Endothelial cell of hepatic sinusoid (primary cell): ENCODE data around the gene TMOD2.

ENCODE experiments used
- in situ Hi-C: cut with HindIII; loops from 2 replicates; pipeline ENCODE4 v1.10.0; 2017; ENCODE audit warnings: low sequenced_read_pairs

The TMOD2 gene

DNA sequence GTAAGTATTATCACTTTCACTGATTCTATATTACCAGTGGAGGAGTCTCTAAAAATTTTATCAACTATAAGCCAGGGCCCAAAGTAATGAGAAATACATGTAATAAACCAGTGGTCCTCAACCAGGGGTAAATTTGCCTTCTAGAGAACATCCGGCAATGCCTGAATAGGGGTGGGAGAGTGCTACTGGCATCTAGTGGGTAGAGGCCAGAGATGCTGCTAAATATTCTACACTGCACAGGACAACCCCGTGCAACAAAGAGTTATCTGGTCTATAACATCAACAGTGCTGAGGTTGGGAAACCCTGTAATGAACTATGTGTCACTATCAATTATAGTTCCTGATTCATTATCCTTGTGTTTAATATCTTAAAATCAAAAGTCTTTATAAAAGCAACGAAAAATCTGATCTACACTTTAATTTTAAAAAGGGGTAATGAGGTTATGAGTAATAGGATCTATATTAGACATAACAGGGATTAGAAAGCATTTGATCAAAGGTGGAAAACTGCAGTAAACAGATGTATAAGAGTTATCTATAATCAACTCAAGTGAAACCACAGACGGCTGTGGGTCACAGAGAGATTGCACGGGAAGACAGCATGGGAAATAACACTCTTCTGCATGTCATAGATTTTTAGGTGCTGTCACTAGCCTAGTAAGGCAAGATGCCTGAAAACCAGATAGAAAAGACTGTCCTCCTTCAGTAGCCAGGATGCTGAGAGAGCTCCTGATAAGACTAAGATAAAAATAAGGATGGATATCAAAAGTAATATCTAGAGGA is 16.0 kb upstream of the TMOD2 start:
- in situ Hi-C loops, result no loop called here

DNA sequence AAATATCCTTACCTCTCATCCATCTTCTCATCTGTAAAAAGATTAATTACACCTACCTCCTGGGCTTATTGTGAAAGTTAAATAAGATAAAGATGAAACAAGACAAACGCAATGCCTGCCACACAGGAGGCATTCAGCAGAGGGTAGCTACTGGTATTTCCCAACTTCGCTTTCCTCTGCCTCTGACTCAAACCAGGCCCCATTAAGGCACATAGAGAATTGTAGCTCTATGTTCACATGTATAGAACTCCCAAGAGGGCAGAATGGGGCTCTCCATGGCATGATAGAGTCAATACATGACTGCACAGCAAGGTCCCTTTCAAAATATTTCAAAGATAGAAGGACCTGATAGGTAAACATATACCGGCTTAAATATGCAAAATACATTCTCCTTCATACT is 15.3 kb upstream of the TMOD2 start:
- in situ Hi-C loops, result no loop called here

DNA sequence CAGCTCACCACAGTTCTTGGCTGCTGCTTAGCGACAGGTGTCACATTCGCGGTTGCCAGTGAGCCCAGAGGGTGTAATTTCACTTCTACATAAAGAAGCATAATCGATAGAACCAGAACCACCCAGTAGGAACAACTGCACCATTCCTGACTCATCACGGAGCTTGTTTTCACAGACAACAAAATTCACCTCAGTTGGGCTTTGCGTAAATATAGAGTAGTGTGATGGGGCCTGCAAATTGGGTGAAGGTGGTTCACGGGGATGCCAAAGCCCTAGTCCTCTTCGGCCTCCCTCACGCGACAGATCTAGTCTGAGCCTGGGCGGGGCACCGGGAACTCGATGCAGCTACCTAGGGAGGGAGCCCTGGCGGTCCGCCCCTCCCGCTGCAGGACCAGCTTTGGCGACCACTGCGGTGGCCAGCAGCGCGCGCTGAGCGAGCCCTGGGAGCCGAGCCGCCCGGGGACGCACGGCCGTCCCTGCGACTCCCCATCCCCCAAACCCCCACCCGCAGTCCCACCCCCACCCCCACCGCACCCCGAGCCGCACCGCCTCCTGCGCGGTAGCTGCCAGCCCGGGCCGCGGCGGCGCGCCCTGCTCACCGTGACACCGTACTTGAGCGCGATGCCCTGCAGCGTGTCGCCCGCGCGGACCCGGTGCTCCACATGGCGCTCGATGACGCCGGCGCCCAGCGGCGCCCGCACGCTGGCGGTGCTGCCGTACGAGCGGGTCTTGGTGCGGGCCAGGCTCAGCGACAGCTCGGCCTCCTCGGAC is 14.5 kb upstream of the TMOD2 start:
- in situ Hi-C loops, result no loop called here

DNA sequence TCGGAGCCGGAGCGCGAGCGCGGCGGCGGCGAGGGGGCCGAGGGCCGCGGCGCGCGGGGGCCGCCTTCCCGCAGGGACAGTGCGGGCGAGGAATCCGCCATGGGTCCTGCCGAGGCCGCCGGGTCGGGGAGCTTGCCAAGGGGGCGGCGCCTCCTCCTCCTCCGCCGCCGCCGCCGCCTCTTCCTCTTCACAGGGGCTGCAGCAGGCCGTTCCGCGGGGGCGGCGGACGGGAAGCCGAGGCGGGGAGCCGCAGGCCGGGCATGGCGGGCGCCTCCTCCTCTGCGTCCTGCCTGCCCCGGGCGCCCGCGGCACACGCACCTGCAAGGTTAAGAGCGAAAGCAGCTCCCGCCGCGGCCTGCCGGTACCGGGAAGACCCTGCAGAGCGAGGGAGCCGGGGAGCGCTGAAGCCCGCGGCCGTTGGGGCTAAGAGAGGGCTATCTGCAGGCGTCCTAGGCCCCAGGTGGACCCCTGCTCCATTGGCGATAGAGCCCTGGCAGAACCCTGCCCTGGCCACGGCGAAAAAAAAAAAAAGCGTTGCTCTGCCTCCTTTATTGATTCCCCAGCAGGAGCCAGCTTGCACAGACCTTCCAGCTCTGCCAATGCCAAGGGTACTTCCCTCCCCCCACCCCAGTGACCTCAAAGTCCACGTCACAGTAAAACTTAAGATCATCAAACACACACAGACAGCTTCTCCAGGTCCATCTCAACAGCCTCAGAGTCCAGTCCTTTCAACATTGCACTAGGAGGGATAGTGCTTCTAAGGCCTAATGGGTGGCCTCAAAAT is 13.7 kb upstream of the TMOD2 start, which contains the start of gene LYSMD2:
TSS of gene LYSMD2 (minus strand) at position 134 of the 784 bp plus-strand sequence. CDS start at position 101, 33 bp downstream.
- in situ Hi-C loops, result no loop called here

DNA sequence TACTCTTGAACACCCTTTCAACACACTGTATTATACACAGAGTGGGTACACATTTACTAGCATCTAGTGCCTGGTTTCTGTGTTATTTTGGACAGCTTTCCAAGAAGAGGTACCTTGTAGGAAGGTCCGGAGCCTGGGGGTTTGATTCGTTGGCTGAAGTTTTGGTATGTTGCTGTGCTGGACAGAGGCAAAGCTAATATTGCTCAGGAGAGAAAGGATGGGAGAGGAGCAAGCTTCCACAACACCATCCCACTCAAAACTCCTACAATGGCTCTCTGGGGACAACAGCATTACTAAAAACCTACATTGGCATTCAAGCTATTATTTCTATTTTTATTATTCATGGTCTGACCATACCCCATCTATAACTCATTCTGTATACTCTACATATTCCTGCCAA is 12.8 kb upstream of the TMOD2 start:
- in situ Hi-C loops, result no loop called here

DNA sequence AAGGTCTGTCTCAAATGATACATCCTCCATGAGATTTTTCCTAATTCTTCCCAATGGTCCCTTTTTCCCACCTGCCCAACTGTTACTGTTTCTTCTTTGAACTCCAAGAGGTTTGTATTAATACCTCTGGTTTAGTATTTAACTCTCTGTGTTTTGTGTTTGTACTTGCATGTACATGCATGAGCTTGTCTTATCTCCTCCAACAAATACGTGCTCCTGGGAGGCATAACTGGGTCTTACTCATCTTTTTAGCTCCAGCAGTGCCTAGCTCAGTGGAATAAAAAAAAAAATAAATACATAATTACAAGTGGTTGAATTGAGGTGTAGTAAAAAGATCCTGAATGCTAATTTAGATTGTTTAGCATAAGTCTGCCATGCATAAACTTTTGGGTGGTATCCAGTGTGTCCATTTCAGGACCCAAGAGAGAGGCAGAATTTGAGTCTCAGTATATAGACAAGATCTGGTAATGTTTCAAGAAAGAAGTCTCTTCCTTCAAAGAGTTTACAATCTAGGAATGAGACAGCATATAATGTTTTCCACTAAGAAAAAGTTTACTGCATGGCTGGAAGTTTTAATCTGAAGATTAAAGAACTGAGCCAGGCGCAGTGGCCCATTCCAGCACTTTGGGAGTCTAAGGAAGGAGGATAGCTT is 12.2 kb upstream of the TMOD2 start:
- in situ Hi-C loops, result no loop called here

DNA sequence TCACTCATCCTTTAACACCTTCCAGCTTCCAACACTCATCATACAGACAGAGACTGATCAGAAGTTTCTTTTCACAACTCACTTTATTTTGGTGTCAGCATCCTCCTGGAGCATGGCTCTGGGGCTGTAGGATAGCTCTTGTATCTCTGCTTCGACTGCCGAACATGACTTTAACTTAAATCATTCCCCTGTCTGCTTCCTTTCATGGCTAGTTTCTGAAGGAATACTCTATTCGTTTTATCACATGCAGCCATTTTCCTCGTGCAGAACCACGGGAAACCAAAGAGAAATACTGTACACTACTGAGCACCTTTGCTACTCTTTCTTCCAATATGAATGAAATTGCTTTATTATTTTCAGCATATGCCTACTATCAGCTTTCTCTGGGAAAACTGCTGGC is 2.1 kb upstream of the TMOD2 start:
- in situ Hi-C loops, result no loop called here

DNA sequence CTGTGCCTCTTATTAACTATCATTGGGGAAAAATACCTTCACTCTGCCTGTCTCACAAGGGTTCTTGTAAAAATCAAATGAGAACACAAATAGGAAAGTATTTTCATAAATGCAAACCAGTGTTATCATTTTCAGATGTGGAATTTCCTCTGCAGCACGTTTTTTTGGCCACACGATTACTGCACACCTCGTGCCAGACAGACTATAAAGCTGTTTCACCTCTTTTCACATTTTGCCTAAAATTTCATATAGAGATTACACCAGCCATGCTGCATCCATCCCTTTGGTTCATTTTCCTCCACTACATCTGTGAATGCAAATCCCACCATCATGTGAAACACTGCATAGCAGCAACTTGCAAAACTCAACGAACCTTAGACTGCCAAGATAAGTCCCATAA is 1.2 kb upstream of the TMOD2 start:
- in situ Hi-C loops, result no loop called here

DNA sequence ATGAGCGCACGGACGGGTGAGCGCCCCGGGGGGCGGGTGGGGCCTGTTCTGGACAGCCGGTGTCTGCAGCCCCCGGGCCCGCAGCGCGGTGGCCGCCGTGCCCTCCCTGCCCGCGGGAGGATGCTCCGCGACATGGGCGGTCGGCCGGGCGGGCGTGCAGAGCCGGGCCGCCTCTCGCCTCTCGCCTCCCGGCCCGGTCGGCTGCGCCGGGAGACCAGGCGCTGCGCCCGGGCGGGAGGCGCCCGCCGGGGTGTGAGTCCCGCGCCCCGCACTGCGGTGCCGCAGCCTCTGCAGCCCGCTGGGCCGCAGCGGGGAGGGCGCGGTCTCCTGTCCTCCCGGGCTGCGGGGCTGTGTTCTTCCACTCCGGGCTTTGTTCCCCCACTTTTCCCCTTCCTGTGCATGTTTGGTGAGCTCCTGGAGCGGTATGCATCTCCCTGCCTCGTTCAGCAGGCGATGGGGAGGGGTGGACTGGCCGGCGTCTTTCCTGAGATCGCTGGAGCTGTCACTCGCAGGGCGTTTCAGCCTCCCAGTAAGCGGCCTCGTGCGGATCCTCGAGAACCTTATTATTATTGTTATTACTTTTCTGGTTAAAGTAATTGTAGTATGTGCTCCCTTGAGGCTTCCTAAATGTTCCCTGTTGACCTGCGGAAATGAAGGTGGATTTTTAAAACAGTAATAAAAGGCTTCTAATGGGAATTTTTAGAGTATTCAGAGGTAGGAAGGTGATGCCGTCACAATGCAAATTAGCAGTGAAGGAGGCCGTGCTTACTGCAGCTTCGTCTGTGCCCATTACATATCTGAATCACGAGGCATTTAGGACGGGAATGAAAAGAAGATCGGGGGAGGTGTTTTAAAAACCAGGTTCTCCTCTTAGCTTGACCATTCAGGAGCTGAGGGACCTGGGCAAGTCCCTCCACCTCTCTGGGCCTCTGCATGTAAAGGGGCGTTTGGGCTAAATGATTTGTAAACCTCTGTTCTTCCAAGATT is 593 bp downstream of the TMOD2 start:
- in situ Hi-C loops, result no loop called here

DNA sequence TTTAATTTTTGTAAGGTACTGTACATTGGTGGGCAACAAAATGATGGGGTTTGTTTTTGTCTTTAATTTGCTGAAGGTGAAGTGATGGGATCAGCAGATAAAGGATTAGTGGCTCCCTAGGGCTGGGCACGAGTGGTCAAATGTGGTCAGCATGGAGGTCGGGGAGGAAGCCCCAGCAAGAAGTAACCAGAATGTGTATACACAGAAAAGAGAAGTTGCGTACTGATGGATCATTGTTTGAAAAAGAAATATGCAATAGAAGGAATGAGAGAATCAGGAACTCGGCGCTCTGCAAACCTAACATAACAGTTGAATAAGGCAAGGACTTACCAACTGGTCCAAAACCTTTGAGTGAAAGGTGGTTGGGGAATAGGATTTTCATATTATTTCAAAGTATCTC is 1.5 kb downstream of the TMOD2 start:
- in situ Hi-C loops, result no loop called here

DNA sequence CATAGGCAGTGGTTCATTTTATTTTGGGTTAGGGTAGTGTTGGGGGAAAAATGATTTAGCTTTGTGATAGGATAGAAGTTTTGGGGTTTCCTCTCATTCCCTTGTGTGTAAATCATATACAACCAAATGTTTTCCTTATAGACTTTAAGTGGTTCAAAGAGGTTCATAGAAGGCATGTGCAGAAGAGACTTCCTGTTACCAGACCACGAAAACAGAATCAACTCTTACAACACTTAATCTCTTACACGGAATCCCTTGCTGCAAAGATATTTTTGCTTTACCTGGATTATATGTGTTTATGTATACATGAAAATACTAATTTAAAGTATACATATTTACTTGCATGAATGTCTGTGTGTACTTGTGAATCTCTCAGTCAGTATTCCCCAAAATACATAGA is 2.9 kb downstream of the TMOD2 start:
- in situ Hi-C loops, result no loop called here

DNA sequence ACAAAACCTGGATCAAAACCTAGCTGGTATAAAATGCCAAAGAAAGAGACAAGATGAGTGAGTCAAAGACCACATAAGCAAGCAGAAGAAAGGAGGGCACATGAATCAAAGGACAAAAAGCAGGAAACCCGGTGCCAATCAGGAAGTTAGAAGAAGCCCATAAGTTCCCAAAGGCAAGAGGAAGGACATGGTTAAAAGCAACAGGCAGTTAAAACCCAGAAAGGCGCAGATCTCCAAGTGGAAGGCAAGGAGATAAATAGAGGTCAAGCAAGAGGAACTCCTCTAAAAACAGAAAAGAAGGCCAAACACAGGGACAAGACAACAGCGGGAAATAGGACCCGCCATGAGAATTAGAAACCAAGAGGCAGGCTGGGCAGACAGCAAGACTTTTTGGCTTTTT is 4.4 kb downstream of the TMOD2 start:
- in situ Hi-C loops, result no loop called here

DNA sequence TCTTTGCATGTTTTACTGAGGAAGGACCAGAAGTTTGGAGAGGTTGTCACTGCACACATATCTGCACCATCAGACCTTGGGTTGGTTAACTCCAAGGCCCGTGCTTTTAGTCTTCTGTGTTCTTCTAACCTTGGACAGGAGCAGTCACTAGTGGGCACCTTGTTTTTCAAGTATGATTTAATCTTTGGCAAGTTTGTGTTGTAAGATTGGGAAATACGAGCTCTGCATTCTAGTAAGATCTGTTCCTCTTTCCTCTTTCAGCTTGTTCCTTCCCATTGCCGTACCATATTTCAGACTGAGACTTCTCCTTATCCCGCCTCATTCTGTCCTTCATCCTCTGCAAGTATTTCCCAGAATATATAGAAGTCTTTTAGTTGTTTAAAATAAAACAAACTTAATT is 5.1 kb downstream of the TMOD2 start:
- in situ Hi-C loops, result no loop called here

DNA sequence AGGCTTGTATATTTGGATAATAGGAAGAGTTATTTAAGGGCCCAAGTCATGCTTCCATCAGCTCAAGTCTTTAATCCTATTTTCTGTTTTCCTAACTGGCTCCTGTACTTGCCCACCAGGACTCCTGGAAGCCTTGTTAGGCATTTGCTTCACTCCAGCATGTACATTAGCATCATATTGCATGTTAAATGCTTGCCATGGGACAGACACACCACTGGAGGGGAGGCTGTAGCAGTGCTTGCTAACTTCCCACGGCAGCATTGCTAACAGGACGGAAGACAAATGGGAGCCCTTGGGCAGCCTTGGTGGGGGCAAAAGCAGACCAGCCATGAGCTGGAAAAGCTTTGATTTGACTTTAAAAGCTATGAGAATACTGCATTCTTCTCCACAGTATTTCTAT is 6.1 kb downstream of the TMOD2 start:
- in situ Hi-C loops, result no loop called here

DNA sequence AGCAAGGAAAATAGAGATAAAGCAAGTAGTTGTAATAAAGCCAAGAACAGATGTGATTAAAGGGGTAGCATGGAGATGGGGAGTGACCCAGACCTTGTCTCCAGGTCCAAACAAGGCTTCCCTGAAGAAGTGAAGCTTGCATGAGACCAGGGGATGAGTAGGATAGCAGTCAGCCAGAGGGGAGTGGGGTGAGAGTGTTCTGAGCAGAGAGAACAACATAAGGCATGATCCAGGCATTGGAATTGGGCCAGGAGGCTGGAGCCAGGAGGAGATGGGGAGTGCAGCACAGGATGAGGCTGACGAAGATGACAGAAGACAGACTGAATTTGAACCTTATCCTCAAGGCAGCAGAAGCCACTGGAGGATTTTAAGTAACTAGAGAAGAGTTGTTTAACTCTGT is 7.2 kb downstream of the TMOD2 start:
- in situ Hi-C loops, result no loop called here

DNA sequence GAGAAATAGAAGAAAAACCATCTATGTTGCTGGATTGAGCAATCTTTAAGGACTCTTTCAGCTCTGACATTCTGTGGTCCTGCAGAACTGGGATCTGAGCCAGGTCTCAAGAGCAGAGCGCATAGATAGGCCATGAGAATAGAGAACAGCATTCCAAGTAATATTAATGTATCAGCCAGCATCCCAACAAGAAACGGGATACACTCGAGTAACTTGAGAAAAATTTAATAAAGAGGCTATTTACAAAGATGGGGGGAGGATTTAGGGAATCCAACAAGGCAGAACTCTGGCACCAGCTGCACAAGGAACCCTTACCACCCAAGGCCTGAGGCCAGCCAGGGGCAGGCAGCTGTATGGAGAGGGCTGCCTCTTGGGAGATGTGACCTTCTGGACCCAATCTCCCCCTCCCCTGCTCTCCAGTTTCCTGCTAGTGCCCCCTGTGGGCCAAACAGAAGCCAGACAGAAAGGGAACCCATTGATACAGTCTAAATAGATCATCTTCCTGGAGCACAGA is 8.2 kb downstream of the TMOD2 start:
- in situ Hi-C loops, result no loop called here

DNA sequence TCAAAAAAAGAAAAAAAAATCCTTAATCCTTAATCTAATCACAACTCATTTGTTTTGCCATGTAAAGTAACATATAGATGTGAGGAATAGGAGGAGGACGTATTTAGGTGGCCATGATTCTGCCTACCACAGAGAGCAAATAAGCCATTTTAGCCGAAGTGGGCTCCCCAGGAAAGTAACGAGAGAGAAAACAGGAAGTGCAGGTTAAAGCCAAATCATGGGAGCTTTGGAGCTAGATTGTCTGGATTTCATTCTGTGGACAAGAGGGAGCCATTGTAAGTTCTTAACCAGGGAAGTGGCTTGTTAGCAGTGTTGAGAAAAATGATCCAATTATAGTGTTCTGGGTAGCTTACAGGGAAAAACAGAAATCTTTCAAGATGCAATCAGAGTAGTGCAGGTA is 9.4 kb downstream of the TMOD2 start:
- in situ Hi-C loops, result no loop called here

DNA sequence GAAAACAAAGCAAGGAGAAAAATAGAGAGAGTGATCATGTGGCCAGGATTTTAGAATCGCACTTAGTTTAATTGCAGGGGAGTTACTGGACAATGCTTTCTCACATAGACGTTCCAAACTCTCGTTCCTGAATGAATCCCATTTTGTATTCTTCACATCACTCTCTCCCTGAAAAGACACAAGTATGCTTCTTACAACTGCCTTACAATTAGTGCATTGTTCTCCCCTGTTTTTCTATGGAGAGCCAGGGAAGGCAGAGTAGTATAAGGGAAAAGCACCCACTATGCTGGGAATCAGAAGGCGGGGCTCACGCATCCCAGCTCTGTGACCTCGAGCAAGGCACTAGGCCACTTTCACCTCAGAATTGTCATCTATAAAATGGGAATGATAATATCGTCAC is 14.4 kb downstream of the TMOD2 start:
- in situ Hi-C loops, result no loop called here

DNA sequence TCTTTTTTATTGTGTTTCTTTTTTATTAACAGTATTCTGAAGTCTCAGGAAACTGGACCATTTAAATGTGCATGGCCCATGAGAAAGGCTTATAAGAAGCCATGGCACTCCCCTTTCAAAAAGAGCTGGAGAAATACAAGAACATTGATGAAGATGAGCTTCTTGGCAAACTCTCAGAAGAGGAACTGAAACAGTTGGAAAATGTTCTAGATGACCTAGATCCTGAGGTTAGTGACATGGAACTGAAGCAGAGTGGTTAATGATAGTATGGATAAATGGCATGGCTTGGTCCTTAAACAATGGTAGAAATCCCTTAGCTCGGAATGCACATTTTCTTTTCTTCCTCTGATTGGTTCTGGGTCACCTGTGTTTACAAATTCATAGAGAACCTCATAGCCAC is 14.9 kb downstream of the TMOD2 start:
- in situ Hi-C loops, result no loop called here

DNA sequence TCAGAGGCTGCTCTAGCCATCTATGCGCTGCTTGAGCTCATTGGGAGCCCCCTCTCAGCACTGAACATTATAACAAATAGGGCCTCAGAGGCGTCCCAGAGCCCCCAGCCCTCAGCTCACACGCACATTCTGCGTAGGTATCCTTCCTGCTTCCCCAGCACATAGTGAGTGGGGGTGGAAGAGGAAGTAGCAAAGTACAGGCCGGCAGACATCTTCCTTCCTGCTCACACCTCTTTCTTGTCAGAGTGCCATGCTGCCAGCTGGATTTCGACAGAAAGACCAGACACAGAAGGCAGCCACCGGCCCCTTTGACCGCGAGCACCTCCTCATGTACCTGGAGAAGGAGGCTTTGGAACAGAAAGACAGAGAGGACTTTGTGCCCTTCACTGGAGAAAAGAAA is 16.6 kb downstream of the TMOD2 start:
- in situ Hi-C loops, result no loop called here
